Putamen (tissue), 1 donor: ENCODE results near the gene DIS3.
"Not testable (repeated sequence)": the region's sequence is repeated elsewhere in the genome, so short reads cannot be mapped to it uniquely, and the experiment has no call there.

Experiments
- DNase-seq: peaks from one replicate; pipeline ENCODE4 v3.0.0-alpha.2; 2016; ENCODE audit warnings: low spot score

The DIS3 gene, protein sequence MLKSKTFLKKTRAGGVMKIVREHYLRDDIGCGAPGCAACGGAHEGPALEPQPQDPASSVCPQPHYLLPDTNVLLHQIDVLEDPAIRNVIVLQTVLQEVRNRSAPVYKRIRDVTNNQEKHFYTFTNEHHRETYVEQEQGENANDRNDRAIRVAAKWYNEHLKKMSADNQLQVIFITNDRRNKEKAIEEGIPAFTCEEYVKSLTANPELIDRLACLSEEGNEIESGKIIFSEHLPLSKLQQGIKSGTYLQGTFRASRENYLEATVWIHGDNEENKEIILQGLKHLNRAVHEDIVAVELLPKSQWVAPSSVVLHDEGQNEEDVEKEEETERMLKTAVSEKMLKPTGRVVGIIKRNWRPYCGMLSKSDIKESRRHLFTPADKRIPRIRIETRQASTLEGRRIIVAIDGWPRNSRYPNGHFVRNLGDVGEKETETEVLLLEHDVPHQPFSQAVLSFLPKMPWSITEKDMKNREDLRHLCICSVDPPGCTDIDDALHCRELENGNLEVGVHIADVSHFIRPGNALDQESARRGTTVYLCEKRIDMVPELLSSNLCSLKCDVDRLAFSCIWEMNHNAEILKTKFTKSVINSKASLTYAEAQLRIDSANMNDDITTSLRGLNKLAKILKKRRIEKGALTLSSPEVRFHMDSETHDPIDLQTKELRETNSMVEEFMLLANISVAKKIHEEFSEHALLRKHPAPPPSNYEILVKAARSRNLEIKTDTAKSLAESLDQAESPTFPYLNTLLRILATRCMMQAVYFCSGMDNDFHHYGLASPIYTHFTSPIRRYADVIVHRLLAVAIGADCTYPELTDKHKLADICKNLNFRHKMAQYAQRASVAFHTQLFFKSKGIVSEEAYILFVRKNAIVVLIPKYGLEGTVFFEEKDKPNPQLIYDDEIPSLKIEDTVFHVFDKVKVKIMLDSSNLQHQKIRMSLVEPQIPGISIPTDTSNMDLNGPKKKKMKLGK

DNA sequence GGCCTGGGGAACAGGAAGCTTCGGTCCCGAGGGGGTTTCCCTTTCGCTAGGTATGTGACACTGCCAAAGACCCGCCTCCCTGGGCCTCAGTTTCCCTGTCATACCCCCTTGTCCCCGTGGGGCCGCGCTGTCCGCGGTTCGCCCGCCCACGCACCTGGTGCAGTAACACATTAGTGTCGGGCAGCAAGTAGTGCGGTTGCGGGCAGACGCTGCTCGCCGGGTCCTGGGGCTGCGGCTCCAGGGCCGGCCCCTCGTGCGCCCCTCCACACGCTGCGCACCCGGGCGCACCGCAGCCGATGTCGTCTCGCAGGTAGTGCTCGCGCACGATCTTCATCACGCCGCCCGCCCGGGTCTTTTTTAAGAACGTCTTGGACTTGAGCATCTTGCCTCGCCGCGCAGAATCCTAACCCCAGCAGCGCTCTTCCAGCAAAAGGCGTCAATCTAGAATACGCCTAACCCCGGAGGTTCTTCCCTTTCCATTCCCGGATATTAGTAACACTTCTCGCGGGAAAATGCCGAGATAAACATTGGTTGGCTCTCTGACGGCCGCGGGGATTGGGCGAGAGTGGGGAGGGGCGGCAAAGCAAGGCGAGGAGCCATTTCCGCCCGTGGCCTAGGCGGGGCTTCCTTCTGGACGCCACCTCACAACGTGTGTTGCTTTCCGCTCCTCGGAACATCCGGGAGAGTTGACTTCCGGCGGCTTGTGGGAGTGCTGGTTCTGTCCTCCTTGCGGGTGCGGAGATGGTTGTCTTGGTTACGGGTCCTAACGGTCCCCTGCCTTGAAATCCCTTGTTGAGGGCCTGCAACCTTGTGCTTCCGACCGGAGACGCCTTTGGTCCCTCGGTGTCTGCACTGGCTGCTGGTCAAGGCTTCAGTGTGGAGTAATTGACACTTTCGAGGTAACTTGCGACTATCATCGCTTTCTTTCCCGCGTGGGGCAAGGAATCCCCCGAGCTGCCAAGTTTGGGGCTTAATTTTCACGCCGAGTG, at the start of gene DIS3, which contains the start of gene PIBF1:
DIS3 (minus strand) TSS at position 450 of the 989 bp plus-strand sequence; CDS start at position 382, 68 bp downstream.
PIBF1 (plus strand) TSS at position 683 of the 989 bp plus-strand sequence. CDS start 1,337 bp downstream, outside the sequence.
- peak; percentile 96 for DNase-seq

GRCh38 chr13:72823724-72824123, 42.0 kb upstream of the DIS3 start:
- no peak for DNase-seq

- no peak for DNase-seq
Measured at GRCh38 chr13:72823081-72823480, 41.4 kb upstream of the DIS3 start.

- no peak for DNase-seq
Measured at GRCh38 chr13:72820898-72821279, 39.2 kb upstream of the DIS3 start.

DNA sequence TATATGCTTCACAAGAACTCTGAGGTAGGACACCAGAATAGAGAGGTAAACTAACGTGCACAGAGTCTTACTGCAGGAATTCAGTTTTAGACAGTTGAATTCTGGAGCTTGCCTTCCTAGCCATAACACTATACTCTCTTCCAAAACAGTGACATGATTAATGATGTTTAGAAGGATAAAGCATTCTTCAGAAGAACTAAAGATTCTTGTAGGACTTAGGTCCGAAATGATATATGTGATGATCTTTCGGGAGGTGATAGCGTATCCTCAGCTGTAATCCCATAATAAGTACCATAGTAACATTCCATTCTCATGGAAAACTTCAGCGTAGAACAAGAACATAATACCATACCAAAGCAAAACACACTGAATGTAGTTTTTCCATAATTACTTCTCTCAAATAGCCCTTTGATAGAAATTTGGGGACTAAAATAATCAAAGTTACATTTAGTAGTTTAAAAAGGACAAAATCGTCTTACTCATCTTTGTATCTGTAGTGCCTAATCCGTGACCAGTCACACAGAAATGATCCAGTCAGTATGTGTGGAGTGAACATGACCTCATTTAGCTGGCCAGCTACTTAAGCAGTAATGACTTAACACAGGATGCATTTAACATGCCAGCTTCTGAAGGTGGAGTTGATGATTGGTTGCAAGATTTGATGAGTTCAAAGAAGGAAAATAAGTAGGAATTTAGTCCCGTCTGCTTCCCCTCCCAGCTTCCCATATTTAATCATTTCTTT, 38.6 kb upstream of the DIS3 start:
- DNase-seq = no peak

- DNase-seq = no peak
Measured at GRCh38 chr13:72808917-72809500, 27.3 kb upstream of the DIS3 start.

- not testable (repeated sequence) for DNase-seq
Measured at GRCh38 chr13:72806514-72806913, 24.8 kb upstream of the DIS3 start.

DNA sequence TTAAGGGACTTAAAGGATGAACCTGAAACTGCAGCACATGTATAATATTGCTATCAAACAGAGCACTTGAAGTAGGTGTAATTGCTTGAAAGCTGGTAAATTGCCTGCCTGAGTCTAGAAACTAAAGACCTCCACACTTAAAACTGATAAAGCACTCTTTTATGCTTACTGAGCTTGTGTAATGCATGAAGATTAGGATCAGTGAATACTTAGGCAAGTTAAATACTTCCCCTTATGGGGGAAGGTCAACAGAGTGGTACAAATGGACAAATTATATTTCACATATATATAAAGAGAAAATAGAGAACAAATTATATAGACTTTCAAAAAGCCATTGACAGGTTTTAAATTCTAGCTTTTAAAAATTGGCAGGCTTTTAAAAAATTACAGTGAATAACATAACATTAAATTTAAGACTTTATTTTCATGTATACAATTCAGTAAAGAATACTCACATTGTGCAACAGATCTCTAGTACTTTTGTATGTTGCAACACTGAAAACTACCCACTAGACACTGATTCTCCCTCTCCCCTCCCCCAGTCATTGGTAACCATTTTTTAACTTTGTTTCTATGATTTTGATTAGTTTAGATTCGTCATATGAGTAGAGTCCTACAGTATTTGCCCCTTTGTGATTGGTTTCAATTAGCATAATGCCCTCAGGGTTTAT, 24.1 kb upstream of the DIS3 start:
- DNase-seq = no peak

DNA sequence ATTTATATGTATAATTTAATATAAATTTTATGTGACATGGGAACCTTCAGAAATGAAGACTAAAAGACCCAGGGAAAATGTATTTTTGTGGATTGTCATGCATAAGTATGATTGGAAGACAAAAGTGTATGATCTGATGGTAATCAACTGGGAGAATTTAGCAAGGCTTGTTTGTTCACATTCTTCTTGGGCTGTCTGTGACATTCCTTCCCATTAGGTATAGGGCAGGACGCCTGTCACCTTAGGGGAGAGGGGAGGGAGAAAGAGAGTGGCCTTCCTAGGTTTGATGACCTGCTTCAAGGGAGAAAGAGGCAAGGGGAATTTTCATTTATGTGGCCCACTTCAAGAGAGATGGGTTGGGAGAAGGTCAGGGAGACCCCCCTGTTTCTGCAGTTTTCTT, 22.6 kb upstream of the DIS3 start:
- DNase-seq = no peak

- DNase-seq = no peak
Measured at GRCh38 chr13:72798817-72799216, 17.1 kb upstream of the DIS3 start.

DNA sequence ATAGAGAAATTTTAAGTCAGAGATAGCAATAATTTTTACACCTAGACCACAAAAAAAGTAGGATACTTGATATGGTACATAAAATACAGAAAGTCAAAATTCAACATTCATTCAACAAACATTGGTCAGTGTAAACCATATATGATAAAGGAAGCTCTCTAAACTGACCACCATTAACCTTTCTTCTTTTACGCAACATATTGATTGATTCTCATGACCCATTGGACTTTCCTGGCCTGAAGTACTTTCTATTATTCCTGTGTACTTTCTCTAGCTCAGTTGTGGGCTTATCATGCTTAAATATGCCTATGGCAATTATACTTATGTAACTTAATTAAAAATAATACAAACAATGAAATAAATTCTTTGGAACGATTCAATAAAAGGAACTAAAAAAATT, 10.9 kb upstream of the DIS3 start:
- no peak for DNase-seq

DNA sequence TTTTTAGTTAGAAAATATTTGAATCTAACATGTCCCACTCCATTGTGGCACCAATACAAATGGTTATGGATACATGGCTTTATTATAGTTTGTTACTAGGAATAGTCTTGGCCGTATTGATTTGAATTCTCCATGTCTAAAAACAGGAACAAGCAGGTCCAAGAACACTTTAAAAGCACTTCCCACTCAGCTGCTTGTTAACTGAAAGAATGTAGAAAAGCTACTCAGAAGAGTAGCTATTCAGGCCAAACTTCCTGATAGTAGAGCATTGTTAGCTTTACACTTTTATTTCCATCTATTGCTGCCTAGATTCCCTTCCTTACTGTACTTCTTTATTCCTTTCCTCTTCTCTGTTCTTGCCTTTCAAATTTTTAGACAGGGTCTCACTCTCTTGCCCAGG, 7.1 kb upstream of the DIS3 start:
- DNase-seq = no peak

GRCh38 chr13:72784679-72785078, 3.0 kb upstream of the DIS3 start:
- DNase-seq = not testable (repeated sequence)

DNA sequence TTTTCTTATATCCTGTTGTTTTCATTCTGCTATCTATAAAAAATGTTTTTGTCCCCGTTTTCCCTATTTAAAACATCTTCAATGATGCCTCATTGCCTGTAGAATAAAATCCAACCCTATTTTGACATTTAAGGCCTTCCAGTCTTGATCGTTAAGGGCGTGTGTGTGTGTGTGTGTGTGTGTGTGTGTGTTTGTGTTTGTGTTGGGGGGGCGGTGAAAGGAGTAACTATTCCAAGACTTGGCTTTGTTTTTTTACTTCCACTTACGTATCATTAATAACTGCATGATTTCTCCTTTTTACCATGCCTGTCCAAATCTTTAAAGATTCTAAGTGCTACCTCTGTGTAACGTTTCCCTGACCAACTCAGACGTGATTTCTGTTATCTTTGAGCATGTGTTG, 1.0 kb upstream of the DIS3 start:
- no peak for DNase-seq

DNA sequence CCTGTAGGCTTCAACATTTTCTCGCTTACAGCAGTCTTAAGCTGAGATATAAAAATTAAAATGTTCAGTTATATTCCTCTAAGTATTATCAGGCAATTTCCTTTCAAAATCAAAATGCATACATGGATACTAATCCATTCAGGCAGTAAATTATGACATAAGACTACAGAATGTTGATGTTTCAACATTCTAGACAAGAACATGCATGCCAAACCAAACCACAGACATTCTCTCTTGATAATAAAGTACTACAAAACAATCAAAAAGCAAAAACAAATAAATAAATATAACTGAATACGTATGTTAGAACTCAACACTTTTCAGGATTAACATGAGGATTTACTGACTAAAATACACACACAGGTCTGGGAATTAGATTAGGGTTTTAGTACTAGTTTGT, 7.7 kb downstream of the DIS3 start:
- DNase-seq = no peak

GRCh38 chr13:72763411-72763810, 18.3 kb downstream of the DIS3 start:
- no peak for DNase-seq

DNA sequence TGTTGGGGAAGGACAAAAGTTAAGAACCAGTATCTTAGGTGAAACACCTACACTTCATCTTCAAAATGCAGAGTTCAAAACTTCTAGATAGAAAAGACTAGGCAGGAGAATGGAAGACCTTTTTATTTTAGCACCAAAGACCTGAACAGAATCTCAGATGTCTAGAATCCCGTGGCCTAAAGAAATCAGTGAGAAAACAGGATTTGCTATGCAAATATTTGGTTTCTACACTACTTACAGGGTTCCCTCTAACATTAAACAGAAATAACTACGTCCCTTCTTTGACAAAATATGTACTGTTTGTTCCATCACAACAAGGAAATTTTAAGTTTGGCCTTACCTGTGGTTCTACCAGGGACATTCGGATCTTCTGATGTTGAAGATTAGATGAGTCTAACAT, 21.5 kb downstream of the DIS3 start:
- DNase-seq = no peak

GRCh38 chr13:72757792-72758535, 23.7 kb downstream of the DIS3 start:
- no peak for DNase-seq

GRCh38 chr13:72754111-72754510, 27.6 kb downstream of the DIS3 start:
- DNase-seq = no peak
